CD4-positive, alpha-beta T cell treated with Interleukin-15 for 4 hours (primary cell): Measurements from ENCODE around the gene NEK8.
"Not testable (repeated sequence)": the region's sequence is repeated elsewhere in the genome, so short reads cannot be mapped to it uniquely, and the experiment has no call there.

Source experiments
- DNase-seq: peaks from one replicate; pipeline ENCODE4 v3.0.0-alpha.2; 2020; ENCODE audit warnings: low spot score

Gene NEK8

GRCh38 chr17:28710861-28711722, 17.5 kb upstream of the NEK8 start:
- peak; percentile 91 for DNase-seq

GRCh38 chr17:28711723-28712031, 16.9 kb upstream of the NEK8 start, which contains the start of gene PROCA1:
Gene PROCA1 (minus strand): TSS chr17:28711888. CDS start chr17:28711660, 228 bp downstream.
- no peak for DNase-seq

- peak; percentile 67 for DNase-seq
Measured at GRCh38 chr17:28712032-28712704, 16.4 kb upstream of the NEK8 start.

- DNase-seq, result no peak
Measured at GRCh38 chr17:28712705-28713415, 15.7 kb upstream of the NEK8 start.

- DNase-seq, result no peak
Measured at GRCh38 chr17:28714281-28714680, 14.3 kb upstream of the NEK8 start.

- no peak for DNase-seq
Measured at GRCh38 chr17:28715217-28715616, 13.4 kb upstream of the NEK8 start.

- no peak for DNase-seq
Measured at GRCh38 chr17:28716740-28717577, 11.6 kb upstream of the NEK8 start.

- no peak for DNase-seq
Measured at GRCh38 chr17:28717578-28718332, 10.8 kb upstream of the NEK8 start, which contains the start of gene RAB34. Gene RAB34 (minus strand): TSS chr17:28717868. CDS start chr17:28717266, 602 bp downstream.

- DNase-seq, result no peak
Measured at GRCh38 chr17:28718333-28719020, 10.1 kb upstream of the NEK8 start.

GRCh38 chr17:28719021-28719433, 9.6 kb upstream of the NEK8 start:
- no peak for DNase-seq

- DNase-seq, result no peak
Measured at GRCh38 chr17:28720247-28720996, 8.2 kb upstream of the NEK8 start.

GRCh38 chr17:28720997-28721329, 7.6 kb upstream of the NEK8 start:
- DNase-seq, result not testable (repeated sequence)

- no peak for DNase-seq
Measured at GRCh38 chr17:28722417-28723158, 6.0 kb upstream of the NEK8 start.

GRCh38 chr17:28723159-28723835, 5.3 kb upstream of the NEK8 start:
- no peak for DNase-seq

- DNase-seq, result not testable (repeated sequence)
Measured at GRCh38 chr17:28723836-28724499, 4.6 kb upstream of the NEK8 start.

GRCh38 chr17:28724500-28725165, 4.0 kb upstream of the NEK8 start:
- no peak for DNase-seq

- DNase-seq, result no peak
Measured at GRCh38 chr17:28725166-28725659, 3.4 kb upstream of the NEK8 start.
